Subcutaneous adipose tissue (tissue), 4 donors: ENCODE measurements around the gene FAM171A1. TPM values are rescaled to one million over a fixed set of nuclear protein-coding genes. Genes with fewer than 3 reads are reported as not detected.

ENCODE experiments used
- total RNA-seq, 4 donors: library from RNA; depleted of rRNA; stranded (reverse); fragments of >200 nt; gene quantifications; one replicate each; pipeline ENCODE4 v1.1.0, GENCODE V29; 2016
- TF ChIP-seq, protein P1 (sequence below): fragments of 450-650 bp; IDR thresholded peaks from one replicate; pipeline ENCODE4 v1.5.1; 2016; ENCODE audit warnings: low read depth, mild to moderate bottlenecking, control low read depth, antibody characterized with exemption, moderate library complexity

FAM171A1 gene
- total RNA-seq, 4 donors from 2014 or later: 9.2 to 23.6 (median 12.2) TPM

GRCh38 chr10:15265056-15265455 is 106.0 kb downstream of the FAM171A1 start:
- TF ChIP-seq, protein P1, sequence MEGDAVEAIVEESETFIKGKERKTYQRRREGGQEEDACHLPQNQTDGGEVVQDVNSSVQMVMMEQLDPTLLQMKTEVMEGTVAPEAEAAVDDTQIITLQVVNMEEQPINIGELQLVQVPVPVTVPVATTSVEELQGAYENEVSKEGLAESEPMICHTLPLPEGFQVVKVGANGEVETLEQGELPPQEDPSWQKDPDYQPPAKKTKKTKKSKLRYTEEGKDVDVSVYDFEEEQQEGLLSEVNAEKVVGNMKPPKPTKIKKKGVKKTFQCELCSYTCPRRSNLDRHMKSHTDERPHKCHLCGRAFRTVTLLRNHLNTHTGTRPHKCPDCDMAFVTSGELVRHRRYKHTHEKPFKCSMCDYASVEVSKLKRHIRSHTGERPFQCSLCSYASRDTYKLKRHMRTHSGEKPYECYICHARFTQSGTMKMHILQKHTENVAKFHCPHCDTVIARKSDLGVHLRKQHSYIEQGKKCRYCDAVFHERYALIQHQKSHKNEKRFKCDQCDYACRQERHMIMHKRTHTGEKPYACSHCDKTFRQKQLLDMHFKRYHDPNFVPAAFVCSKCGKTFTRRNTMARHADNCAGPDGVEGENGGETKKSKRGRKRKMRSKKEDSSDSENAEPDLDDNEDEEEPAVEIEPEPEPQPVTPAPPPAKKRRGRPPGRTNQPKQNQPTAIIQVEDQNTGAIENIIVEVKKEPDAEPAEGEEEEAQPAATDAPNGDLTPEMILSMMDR: no peak

DNA sequence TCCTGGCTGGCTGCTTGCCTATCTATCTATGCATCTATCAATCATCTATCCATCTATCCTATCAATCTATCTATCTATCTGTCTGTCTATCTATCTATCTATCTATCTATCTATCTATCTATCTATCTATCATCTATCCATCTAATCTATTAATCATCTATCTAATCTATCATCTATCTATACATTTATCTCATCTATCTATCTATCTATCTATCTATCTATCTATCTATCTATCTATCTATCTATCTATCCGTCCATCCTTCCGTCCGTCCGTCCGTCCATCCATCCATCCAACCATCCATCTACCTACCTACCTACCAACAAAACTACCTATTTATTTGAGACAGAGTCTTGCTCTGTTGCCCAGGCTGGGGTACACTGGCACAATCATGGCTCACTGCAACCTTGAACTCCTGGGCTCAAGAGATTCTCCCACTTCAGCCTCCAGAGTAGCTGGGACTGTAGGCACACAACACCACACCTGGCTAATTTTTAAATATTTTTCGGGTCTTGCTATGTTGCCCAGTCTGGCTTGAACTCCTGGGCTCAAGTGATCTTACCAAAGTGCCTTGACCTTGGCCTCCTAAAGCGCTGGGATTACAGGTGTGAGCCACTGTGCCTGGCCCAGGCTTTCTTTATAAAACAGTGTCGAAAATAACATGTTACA is 107.3 kb downstream of the FAM171A1 start:
- TF ChIP-seq, protein P1: no peak

GRCh38 chr10:15262036-15262713 is 108.9 kb downstream of the FAM171A1 start:
- TF ChIP-seq, protein P1: no peak

DNA sequence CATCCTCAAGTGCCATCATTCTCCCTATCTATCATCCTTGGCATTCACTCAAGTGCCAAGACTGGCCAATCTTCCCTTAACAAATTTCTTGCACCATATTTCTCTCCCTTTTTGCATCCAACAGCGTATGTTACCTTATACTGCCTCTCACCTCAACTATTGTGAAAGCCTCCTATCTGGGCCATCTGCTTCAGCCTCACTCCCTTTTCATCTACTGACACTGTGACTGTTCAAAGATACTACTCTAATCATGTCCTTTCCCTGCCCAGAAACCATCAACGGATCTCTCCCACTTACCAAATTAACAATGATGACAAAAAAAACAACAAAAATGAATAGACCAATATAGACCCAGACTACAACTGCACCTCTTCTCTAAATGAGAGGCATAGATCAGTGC is 112.0 kb downstream of the FAM171A1 start:
- TF ChIP-seq, protein P1: no peak

- TF ChIP-seq, protein P1: no peak
Measured at GRCh38 chr10:15258255-15258654, 112.8 kb downstream of the FAM171A1 start.

DNA sequence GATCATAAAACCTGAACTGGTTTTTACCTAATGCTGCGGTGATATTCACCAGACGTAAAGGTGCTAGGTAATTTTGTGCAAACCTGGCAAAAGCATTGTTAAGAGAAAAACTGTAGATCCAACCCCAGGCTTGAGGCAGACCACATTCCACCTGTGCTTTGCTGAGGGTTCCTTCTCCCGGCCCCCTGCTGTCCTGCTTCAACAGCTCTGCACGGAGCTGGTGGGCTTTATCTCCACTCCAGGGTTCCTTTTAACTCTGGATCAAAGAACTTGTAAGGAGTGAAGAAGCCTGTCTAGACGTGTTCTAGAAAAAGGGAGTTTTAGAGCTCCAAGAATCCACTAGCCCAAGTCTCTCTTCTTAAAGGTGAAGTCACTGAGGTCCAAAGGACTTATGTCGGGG is 115.1 kb downstream of the FAM171A1 start:
- TF ChIP-seq, protein P1: no peak

DNA sequence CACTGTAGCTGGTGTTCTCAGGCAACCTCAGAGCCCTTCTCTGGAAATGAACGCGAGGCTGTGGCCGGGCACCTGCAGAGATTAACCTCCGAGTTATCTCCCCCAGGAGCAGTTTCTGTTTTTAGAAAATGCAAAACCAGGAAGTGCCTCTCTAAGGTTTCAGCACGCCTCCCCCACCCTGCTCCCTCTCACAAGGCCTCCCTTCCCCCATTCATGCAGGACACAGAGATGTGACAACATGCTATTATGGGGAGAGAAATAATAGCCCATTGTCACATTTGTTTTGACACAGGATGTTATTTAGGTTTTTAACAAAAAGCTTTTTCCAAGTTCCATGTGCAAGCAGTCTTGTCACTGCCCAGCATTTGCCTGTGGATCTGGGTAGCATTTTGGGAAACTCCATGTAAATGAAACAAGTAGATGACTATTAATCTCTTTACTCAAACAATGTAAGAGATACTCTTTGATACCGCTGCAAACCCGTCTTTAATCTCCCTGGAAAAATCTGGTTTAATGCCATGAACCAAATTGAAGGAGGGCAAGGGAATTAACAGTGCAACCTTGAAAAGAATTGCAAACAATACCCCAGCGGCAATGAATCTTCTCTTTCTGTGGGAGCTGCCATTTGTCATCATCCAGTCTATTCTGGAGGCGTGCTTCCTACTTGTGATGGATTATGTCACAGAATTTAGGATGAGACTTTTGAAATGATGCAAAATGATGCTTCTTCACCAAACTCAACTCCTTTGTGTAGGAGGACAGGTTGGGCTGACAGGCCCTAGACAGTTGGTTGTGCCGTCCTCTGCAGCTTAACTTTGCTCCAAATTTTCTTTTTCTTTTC is 116.1 kb downstream of the FAM171A1 start:
- TF ChIP-seq, protein P1: no peak
